ENCODE measurements around the gene ZRANB2.

Gene ZRANB2

DNA sequence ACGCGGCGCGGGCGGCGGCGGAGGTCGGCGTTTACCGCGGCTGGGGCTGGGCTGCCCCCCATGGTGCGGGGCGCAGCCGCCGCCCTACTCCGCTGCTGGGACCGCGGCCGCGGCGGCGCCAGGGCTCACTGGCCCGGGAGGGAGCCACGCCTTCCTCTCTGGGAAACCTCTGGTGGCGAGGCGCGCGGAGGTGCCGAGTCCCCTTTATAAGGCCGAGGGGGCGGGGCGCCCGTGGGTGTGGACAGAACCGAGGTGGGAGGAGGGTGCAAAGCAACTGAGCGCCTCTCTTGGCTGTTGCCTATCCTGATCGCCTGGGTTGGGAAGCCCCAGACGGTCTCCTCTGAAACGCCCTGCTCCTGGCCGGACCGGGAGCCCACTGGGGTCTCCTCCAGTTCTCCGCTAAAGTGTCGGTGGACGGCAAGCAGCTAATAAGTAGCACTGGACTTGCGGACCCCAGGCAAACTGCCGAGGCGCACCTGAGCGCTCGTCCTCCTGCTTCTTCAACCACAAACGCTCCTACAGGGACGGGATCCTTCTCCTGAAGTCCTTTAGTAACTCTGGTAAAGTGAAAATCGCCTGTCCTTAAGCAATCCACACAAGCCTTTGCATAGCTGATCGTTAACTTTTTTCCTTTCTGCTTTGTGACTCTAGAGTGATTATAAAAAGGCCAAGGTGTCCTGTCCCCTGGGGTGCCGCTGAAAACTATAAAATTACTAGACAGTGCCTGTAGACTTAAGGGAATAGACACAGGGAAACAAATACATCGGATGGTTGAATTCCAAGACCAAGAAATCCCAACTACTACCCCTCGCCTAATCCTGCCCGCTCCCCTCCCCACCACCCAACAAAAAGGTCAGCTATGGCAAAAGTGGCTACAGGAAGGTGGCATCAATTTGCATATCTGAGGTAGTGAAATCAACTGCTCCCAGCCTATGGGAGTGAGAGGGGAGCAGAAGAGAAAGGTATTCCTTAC is 32.9 kb downstream of the ZRANB2 start, which contains the start of gene PTGER3:
Gene PTGER3 (minus strand): TSS at position 182 of the 973 bp plus-strand sequence. CDS start 239 bp downstream, outside the sequence.
- TF ChIP-seq GATA2 (IDR thresholded peaks at IDR 0.05; ENCODE audit: low read depth, low read length) (no peak), GATA3 (IDR thresholded peaks at IDR 0.05; ENCODE audit: low read depth, low read length) (no peak)

DNA sequence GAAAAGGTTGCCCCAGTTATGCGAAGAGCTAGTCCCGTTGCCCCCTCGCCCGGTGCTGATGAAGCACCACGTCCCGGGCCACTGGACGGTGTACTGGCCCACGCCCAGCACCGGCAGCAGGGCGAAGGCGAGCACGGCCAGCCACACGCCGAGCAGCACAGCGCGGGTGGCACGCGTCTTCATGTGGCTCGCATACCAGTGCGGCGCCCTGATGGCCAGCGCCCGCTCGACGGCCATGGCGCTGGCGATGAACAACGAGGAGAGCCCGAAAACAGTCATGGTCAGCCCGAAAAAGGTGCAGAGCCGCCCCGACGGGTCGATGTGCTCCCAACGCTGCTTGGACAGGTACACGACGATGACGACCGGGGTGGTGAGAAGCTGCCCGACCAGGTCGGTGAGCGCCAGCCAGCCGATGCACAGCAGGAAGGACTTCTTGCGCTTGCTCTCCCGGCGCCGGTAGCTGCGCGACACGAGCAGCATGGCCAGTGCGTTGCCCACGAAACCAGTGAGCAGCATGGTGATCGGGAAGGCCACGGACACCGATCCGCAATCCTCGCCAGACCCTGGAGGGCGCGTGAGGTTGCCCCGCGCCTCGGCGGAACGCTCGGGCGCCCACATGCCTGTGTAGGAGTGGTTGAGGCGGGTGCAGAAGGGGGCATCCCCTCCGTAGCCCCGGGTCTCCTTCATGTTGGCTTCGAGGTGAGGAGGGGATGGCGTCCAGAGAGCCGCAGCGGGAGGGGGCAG is 33.8 kb downstream of the ZRANB2 start:
- TF ChIP-seq GATA3 (IDR thresholded peaks at IDR 0.05; ENCODE audit: low read depth, low read length) (no peak), GATA2 (IDR thresholded peaks at IDR 0.05; ENCODE audit: low read depth, low read length) (no peak)

DNA sequence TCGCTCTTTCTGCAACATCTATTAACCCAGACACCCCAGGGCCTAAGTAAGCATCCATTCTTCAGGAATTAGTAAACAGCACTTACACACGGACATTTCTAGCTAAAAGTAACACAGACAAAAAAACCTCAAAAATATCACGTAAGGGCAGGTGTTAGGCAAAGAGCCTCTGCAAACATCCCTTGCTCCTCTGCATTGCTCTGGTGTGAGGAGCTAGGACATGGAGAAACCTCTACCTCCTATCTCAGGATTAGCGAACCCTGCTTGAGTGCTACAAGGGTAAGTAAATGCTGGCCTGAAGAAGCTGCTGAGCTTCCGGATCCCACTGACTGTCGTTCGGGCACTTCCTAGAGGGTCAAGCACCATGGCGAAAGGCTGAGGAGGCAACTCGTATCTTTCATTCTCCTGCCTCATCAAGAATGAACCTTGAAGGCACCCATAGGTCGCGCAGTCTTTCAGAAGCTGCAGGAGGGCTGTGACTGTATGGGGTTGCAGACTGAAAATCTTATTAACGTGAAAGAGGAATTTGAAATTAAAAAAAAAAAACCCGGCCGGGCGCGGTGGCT is 35.3 kb downstream of the ZRANB2 start:
- no peak for TF ChIP-seq GATA2 (IDR thresholded peaks at IDR 0.05; ENCODE audit: low read depth, low read length)
- TF ChIP-seq GATA3 (IDR thresholded peaks at IDR 0.05; ENCODE audit: low read depth, low read length), result no peak

DNA sequence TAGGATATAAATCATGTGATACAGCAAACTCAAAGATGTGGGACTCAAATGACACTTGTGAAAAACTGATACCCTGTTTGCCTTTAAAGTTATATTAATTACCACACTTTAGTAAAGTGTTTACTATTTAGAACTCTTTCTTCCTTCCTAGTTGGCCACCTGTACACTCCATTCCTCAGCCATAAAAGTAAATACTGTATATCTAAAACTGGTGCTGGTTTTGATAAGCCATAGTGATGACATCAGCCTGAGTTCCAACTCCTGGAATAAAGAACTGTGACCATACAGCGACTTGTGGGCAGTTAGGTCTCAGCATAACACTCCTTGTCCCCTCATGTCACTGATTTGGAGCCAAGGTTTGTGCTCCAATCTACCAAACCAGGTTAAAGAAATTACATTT is 36.0 kb downstream of the ZRANB2 start:
- no peak for TF ChIP-seq GATA3 (IDR thresholded peaks at IDR 0.05; ENCODE audit: low read depth, low read length)
- TF ChIP-seq GATA2 (IDR thresholded peaks at IDR 0.05; ENCODE audit: low read depth, low read length), result no peak

DNA sequence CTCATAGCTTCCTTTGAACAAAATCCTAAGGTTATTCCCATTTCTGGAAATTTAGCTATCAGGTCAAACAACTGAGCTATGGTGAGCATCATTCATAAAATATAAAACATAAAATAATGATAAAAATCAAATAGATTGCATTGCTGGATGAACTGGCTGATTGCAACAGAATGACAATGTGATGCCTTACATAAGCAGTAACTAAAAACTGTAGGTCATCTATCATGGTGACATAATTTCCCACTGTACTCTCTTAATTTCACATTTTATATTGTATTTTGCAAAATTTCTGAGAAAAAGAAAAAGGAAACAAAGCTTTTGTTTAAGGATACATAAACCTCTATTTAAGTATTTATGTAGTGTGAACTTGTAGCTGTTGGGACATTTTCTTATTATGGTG is 37.8 kb downstream of the ZRANB2 start:
- TF ChIP-seq GATA2 (IDR thresholded peaks at IDR 0.05; ENCODE audit: low read depth, low read length) (no peak), GATA3 (IDR thresholded peaks at IDR 0.05; ENCODE audit: low read depth, low read length) (no peak)

DNA sequence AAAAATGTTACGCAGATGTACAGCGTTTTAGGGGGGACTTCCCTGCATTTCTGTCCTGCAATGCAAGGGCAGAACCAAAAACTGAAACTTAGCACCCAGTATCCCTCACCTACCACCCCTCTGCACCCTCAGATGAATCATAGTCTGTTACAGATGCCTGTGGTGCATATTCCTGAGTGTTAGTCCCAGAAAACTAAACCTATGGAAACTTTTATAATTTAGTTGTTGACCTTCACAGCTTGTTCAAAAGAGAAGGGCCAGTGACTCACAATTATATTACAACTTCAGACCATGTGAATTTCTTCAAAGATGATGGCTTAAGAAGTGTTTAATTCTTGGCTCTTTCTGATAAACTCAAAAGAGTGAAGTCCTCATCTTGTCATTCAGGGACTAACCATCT is 39.0 kb downstream of the ZRANB2 start:
- TF ChIP-seq GATA3 (IDR thresholded peaks at IDR 0.05; ENCODE audit: low read depth, low read length), result no peak
- no peak for TF ChIP-seq GATA2 (IDR thresholded peaks at IDR 0.05; ENCODE audit: low read depth, low read length)

DNA sequence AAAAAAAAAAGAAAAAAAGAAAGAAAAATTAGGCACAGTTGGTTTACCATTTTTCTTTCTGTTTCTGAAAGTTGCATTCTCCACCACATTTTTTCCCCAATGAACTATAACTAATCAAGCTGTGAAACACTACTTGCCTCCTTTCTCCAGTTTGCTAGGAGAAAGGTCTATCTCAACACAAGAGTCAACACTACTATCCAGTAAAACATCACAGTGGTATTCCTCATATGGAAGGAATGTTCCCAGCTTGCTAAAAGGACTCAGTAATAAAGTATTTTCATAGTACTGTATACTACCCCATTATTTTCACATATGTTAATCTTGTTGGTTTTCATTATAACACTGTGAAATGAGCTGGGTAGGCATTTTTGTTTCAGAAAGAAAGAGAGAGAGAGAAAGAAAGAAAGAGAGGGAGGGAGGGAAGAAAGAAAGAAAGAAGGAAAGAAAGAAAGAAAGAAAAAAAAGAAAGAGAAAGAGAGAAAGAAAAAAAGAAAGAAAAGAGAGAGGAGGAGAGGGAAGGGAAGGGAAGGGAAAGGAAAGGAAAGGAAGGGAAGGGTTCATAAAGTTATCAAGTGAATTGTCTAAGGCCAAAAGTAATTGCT is 41.1 kb downstream of the ZRANB2 start:
- no peak for TF ChIP-seq GATA3 (IDR thresholded peaks at IDR 0.05; ENCODE audit: low read depth, low read length)
- no peak for TF ChIP-seq GATA2 (IDR thresholded peaks at IDR 0.05; ENCODE audit: low read depth, low read length)

DNA sequence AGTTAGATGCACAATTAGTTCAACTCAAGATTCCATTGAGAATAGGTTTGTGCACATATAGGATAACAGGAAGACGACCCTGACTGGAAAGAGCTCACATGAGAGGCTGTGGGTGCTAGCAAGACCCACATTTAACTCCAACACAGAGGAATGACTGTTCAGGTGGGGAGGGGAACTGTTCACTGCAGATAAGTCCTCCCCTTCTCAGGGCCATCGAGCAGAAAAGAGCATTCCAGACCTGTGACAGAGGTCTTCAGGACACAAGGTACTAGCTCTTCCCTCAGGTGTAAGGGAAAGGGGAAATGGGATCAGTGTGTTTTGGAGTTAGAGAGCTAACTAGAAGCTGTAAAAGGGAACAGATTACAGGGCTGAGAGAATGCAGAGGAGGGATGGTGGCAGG is 41.9 kb downstream of the ZRANB2 start:
- no peak for TF ChIP-seq GATA2 (IDR thresholded peaks at IDR 0.05; ENCODE audit: low read depth, low read length)
- no peak for TF ChIP-seq GATA3 (IDR thresholded peaks at IDR 0.05; ENCODE audit: low read depth, low read length)

DNA sequence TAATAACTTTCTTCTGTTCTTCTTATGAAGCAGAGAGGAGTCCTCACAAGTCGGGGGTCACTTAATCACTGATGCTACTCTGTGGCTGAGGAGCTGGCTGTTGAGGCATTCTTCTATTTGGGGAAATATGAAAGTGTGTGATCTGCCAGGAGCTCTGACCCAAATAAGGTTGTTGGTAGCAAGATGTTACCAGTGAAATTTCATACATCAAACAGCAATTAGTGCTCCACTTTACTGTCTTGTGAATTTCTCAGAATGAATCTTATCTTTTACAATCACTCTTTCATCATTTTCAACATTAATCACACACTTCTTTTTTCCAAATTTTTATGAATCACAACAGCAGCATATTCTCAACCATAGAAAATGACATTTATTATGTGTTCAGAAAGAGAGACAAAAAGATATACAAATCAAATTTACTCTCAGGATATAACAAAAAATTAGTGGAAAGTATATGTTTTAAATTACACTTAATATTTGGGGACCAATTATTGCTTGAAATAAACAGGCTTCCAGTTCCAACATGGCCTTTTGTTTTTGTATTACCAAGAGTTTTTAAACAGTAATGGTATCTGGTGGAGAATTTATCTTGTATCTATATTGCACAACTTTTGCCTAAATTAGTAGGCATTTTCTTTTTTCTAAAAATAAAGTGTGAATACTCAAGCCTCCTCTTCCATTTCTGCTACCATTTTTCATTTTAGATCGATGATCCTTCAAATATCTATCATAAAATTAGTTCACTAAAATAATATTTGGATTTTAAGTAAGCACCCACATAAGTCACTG is 42.8 kb downstream of the ZRANB2 start:
- no peak for TF ChIP-seq GATA3 (IDR thresholded peaks at IDR 0.05; ENCODE audit: low read depth, low read length)
- TF ChIP-seq GATA2 (IDR thresholded peaks at IDR 0.05; ENCODE audit: low read depth, low read length), result no peak

DNA sequence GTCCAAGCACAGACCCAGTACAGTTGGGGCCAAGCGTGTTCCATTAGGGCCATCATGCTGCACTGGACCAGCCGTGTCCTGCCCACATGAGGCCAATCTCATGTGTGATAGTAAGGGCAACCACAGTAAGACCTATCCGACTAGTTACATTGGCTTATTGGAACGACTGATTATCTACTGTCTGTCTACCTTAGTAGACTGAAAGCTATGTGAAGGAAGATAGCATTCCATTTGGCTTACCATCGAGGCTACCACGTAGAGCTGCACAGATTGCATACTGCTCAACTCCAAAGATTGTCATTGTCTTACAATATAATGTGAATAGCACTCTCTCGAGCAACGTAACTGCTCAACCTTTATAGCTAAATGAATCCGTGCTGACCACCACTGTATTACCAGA is 43.8 kb downstream of the ZRANB2 start:
- TF ChIP-seq GATA2 (IDR thresholded peaks at IDR 0.05; ENCODE audit: low read depth, low read length), result no peak
- no peak for TF ChIP-seq GATA3 (IDR thresholded peaks at IDR 0.05; ENCODE audit: low read depth, low read length)

DNA sequence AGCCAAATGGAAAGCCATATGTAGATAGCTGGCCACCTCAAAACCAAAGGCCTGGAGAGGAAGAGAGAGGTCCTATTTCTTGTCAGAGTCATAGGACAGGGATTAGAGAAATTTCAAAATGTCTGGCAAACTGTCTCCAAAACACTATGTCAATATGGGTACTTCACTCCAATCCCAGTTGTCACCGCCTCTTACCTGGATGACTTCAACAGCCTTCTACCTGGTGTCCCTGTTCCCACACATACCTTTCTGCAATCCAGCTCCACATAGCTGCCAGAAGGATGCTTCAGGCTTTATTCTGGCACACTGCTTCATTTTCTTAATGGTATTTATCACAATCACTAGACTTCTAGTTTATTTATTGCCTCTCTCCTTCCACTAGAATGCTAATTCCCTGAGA is 47.7 kb downstream of the ZRANB2 start:
- TF ChIP-seq GATA3 (IDR thresholded peaks at IDR 0.05; ENCODE audit: low read depth, low read length) (no peak), GATA2 (IDR thresholded peaks at IDR 0.05; ENCODE audit: low read depth, low read length) (no peak)

DNA sequence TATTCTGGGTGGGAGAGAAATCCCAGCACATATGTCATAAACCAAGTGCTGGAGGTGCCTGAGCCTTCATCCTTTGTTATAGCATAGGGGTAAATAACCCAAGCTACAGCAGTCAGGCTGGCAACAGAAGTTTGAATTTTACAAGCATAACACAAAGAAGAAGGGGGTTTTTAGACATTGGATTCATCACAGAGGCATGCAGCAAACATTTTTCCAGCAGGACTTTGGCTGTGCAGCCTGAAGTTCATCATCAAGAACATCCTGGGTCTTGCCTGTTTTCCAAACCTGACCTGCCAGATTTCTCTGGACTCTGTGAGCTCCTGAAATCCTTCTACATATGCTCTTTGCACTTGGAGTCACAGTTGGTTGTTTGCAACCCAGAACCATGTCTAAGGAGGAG is 49.4 kb downstream of the ZRANB2 start:
- TF ChIP-seq GATA2 (IDR thresholded peaks at IDR 0.05; ENCODE audit: low read depth, low read length) (no peak), GATA3 (IDR thresholded peaks at IDR 0.05; ENCODE audit: low read depth, low read length) (no peak)

DNA sequence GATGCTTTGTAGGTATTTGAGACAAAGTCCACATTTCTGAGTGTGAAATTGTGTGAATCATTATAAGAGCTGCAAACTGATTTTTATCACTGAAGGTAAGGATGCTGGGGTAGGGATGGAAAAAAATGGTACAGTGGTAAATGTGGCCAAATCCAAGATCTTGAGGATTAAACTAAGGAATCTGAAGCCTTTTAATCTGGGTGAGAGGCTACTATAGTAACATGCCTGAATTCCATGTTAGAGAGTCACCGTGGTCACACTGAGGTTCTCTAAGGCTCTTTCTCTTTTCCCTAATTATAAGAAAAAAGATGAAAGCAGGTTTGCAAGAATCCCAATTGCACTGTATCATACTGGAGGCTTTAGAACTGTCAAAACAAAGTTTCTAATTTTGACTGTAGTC is 50.8 kb downstream of the ZRANB2 start:
- TF ChIP-seq GATA2 (IDR thresholded peaks at IDR 0.05; ENCODE audit: low read depth, low read length), result no peak
- TF ChIP-seq GATA3 (IDR thresholded peaks at IDR 0.05; ENCODE audit: low read depth, low read length), result no peak
